HEK293T (cell line): Measurements from ENCODE around the gene HMCN2.

Experiments used
- ARNT ChIP-seq: fragments of 450-650 bp; IDR thresholded peaks from 2 replicates; pipeline ENCODE4 v1.6.1; 2017; ENCODE audit warnings: mild to moderate bottlenecking
- BHLHE40 ChIP-seq: fragments of 450-650 bp; IDR thresholded peaks from 2 replicates; pipeline ENCODE4 v1.6.1; 2016; ENCODE audit warnings: mild to moderate bottlenecking, moderate library complexity, borderline replicate concordance
- SP1 ChIP-seq: fragments of 450-650 bp; IDR thresholded peaks from 2 replicates; pipeline ENCODE4 v1.6.1; 2017
- TARDBP ChIP-seq: fragments of 450-650 bp; IDR thresholded peaks from 2 replicates; pipeline ENCODE4 v1.6.1; 2016

DNA sequence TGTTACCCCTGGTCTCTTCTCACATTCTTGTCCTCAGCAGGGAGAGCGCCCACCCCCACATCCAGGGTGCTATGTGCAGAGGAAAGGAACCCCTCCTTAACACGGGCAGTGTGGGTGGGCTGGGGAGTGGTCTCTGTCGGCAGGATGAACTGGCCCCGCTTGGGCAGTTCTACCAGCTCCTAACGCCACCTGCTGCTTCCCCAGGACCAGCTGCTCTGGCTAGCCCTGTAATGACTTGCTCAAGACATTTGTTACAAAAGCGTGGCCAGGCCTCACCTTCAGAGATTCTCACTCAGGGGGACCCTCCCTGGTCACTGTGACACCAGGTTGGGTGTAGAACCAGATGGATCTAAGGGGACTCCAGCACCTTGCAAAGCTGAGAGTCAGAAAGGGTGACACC lies 82.4 kb downstream of the HMCN2 start:
- TF ChIP-seq ARNT (no peak), SP1 (no peak), TARDBP (no peak), BHLHE40 (no peak)
